Measurements from ENCODE around the gene EPHB1.
A peak's percentile ranks its signal among the peaks of the same experiment; 100 is the strongest.

The EPHB1 gene

DNA sequence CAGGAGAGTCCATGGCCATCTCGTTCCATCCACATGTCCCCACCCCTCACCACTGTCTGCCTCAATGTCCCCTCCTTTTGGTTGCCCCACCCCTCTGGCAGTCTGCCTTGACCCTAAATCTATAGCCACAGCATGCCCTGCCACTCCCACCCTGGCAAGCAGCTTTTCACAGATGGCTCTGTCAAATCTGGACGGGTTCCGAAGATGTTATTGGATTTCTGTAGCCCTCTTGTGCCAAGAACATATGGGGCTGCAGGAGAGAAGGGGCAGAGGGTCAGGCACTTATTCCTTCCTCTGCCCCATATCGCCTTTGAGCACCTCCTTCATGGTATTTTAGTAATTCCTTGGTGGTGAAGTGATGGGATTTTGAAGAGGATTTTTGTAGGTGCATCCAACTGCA lies 57.1 kb downstream of the EPHB1 start:
- DNase-seq: no peak

DNA sequence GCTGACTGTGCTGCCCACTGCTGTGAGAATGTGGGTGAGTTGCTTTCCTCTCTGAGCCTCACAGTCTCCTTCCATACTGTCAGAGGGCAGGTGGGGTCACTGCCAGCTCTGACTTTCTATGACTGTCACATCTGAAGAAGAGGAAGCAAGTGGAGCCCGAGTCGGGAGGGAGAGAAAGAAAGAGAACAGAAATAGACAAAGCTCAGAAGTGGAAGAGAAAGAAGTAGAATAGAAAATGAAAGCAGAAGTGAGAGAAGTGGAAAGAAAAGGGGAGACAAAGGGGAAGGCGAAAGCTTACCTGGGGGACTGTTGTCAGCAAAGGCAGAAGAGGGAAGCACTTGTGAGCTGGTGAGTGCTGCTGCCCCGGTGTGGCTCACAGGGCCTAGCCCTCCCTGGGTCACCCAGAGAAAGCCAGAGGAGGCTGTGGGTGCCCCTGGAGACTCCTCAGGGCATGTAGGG lies 57.9 kb downstream of the EPHB1 start:
- DNase-seq: peak; percentile 11 to 24

DNA sequence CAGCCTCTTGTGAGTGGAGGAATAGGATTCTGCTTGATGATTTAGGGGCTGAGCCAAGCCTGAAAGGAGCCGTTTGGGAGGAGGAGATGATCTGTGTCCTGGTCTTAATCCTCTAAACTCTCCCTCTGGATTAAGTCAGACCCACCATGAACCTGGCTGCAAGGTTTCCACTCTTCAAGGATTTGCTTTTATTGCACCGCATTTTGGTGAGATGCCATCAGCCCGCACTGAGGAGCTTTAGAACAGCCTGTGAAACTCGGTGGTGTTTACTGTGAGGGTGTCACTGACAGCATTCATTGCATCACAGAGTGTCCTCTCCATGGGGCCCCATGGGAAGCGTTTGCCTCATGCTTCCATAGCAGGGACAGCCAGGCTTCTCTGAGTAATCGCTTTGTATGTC lies 59.2 kb downstream of the EPHB1 start:
- no peak for DNase-seq

DNA sequence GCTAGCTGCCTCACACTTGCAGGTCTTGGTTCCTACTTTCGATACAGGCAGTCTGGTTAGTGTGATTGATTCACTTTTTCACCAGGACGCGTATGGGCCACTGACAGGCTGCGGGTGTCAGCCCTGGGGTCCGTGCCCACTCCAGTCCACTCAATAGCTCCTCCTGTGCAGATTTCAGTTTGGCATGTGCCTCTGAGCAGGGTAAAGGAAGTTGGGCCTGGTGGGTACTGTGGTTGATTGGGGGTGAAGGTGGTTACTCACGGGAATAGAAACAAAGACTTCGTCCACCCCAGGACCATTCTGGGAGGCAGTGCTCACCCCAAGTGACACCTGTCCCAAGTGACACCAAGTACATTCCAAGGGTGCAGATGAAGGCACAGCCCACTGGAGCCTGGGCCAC lies 62.3 kb downstream of the EPHB1 start:
- DNase-seq: no peak

DNA sequence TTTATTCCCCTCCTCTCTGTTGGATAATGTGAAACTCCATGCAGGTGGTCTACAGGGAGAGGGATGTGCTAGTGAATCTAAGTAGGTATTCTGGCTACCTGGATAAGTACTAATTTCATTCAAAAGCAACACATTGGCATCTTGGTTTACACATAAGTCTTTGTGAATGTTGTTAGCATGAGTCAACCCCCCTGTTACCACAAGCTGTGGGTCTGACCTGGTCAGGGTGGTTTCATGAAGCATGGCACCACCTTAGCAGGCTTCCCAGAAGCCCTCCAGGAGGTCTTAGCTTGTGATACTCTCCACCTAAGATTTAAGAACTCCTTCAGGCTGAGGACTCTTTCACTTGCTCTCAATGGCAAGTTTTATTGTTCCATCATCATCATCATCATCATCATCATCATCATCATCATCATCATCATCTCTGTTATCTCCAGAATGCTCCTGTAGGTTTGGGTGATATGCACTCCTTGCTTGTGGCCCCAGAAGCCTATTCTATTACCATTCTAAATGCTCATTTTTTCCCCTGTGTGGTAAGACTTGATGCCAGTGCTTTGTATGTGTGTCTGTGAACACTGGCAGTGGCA lies 62.8 kb downstream of the EPHB1 start:
- DNase-seq: no peak

DNA sequence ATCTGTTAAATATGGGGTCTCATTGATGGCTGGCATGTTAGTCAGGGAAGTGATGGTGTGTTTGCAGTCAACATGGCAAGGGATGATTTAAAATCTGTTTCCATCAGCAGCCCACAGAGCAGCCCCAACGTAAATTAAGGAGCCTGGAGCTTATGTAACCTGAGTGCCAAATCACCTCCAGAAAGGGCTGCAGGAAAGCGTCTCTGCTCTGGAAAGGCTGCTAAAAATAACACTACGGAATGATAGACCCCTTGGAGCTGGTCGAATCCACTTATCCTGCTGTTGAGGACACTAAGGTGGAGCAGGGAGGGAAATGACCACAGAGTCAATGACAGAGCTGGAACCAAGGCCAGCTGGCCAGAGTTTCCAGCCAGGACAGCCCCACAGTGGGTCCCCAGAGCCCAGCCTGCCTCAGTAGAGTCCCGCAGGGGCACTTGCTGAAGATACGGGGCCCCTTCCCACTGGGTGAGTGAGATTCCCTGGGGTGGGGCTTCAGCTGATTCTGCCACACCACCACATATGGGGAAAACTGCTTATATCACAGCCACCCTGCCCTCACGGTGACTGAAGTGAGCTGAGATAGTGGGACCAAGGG lies 63.5 kb downstream of the EPHB1 start:
- no peak for DNase-seq

DNA sequence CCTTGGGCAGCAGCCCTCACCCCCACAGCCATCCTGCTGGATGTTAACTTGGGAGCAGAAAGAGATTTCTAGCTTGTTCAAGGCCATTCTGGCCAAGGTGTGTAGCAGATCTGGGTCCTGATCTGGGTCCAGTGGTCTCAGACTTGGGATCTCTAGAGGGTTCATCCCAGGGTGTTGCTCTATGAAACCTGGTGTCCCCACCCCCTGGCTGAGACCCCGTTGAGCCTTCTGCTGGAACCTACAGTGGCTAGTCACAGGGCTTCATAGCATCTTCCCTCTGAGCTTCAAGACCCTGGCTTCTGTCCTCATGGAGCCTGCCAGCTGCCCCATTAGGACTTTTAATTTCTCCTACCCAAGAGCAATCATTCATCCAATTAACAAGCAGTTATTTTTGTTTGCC lies 64.3 kb downstream of the EPHB1 start:
- no peak for DNase-seq

DNA sequence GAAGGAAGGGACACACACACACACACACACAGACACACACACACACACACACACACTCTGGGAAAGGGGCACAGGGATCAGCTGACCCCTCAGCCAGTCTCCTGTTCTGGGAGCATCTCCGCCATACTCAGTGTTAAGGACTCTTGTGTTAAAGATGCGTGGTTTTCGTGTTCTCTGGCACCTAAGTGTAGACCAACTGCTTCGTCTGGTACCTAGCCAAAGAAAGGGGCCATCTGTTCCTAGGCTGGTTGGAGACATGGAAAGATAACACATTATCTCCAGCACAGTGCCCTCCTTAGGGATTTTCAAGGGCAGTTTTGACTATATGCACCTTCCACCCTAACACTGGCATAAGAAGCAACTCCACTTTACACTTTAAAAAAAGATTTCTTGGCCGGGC lies 65.1 kb downstream of the EPHB1 start:
- DNase-seq: no peak

DNA sequence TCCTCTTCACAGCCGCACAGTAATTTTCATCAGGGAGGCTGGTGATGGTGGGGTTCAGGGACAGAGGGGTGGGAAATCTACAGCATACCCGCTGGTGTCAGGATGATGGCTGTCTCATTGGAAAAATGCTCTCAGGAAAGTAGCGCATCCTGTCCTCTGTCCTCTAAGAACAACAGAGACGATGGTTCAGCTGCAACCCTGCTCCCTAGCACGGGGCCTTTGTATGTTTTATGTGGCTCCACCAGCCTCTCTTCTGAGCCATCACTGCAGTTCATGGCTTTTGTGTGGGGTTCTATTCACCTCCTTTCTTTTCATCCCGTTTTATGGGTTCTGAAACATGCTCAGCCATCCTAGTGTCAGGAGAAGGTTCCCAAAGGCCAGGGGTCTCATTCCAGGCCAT lies 68.9 kb downstream of the EPHB1 start:
- DNase-seq: no peak

DNA sequence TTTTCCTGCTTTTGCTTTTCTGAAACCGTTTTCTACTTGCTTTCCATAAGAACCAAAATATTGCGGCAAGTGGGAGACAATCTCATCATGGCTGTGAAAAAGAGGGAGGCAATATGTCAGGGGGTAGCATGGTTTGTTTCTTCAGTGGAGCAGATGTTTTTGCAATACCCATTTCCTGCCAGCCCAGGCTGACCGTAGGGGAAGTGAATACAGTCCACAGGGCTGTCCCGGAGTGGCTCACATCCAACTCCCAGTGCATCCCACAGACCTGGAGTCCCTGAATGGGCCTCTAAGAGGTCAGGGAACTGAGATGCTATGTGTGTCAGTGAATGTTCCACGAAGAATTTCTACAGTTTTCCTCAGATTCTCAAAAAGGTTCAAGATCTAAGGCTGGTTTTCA lies 69.6 kb downstream of the EPHB1 start:
- peak; percentile 61 to 62 for DNase-seq

DNA sequence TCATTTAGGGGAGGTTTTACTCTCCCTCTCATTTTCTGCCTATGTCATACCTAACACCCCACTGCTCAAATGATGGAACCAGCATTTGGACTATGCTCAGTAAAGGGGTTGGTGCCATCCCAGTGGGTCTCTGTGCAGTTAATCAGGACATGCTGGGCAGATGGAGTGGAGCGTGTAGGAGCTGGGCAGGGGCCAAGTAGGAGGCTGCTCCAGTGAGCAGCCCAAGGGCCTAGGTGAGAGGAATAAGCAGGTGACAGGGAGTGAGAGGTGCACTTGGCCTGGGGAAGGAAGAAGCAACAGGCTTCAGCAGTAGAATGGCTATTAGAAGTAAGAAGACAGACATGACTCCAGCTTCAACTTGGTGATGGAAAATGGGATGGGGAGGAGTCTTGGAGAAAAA lies 72.2 kb downstream of the EPHB1 start:
- no peak for DNase-seq

DNA sequence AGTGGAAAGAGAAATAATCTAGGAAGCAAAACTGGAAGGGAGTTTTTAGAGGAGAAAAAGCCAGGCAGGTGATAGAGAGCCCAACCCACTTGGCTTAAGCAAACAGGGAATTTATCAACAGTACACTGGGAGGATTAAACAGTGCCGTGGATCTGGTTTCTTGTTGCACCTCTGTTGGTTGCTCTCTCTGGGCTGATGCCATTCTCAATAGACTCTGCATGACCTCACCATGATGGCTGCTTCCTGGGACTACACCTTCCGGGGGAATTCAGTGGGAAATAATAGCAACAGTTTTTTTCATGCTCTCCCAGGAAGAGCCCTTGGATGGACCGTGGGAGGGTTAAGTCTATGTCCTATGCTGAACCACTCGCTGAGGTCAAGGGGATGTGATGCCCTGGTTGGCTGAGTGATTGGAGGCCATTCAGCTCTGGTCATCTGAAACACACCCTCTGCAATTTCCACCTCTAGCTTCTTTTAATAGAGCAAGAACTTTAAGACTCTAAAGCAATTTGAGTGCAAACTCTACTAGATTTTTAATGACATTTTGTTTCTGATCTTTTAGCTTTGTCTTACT lies 74.2 kb downstream of the EPHB1 start:
- no peak for DNase-seq

DNA sequence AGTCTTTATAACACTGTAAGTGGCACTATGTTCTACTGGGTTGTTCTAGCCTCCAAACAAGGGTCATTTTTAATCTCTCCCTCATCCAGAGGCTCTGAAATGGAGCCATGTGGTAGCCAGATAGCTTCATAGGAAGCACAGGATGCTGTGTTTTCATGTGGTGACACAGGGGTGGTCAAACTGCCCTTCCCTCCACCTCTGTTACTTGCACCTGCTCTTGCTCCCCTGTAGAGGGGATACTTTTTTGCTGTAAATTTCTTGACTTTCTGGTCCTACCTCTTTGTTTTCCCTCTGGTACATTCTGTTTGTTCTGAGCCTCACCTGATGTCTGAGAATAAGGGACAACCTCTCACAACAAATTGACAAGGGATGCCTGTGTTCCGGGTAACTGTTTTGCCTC lies 76.8 kb downstream of the EPHB1 start:
- DNase-seq: no peak

DNA sequence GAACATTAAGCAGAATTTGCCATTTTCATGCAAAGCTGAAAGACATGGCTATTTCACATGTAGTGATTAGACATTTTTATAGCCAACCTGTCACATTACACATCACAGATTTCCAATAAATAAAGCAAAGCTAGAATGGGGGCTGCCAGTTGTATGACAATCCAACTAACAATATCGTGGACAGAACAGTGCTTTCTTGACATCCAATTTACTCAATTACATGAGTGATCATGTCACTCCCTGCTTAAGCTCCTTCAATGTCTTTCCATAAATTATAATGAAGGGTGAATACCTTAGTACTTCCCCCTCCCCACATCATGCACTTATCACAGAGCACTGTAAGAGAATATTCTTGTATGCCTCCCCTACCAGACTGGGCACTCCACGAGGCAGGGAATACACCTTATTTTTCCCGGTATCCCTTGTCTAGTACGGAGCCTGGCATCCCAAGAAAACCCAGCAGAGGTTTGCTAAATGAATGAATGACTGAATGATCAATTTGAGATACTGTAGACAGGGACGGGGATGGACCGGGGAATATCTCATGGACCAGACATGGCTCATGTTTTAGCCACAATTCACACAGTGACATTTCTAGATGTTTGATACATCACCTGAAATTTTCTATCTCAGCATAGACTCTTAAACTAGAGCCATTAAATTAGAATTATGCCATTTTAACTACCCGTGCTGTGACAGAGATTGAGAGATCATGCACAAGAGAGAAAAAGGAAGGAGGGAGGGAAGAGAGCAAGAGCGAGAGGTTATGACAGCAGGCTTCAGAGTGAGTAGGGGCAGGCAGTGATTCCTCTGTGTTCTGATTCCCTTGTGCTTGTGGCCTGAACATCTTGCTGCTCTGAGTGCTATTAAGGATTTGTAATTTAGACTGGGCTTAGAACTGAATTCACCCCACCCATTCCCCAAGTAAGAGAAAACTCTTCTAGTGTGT lies 77.7 kb downstream of the EPHB1 start:
- no peak for DNase-seq

DNA sequence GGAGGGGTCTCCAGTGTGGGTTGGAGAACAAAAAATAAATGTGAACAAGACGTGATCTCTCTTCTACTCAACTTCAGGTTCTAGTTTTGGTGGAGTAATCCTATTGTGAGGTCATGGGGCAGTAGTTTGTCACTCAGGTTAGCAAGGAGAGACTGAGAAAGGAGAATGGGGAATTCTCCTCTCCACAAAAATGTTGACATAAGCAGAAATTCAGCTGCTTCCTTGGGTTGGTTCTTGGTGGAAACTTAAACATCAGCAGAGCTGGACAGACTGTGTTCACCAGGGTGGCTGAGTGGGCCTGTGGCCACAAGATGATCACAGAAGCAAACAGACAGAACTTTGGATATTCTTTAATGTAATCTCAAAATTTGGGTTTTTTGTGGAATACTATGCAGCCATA lies 78.7 kb downstream of the EPHB1 start:
- no peak for DNase-seq

DNA sequence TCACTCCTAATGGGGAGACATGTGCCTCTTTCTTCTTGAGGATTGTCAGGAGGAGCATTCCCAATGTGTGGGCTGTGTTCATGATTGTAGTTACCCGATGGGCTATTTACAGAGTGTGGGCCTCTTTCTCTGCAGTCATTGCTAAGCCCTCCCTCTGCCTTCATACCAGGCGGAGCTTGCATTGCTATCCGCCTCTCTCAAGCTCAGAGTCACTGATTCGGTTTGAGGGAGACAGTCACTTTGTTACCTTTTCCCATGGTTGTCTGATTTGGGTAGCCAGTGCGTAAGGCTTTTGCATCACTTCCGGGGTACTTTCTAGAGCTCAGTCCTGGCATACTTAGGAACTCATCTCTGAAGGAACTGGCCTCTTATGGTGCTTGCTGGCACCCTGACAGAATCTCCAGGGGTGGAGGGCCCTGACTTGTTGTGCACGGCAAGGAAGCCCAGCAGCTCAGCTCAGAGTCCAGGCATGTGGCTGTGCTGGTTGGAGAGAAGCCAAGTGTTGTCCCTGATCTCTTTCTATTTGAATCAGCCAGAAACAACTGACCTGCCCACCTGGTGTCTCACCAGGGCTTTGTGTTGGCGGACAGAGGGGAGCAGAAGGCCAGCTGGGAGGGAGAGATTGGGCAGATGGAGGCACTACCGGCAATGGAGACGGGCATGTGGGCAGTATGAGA lies 79.8 kb downstream of the EPHB1 start:
- DNase-seq: no peak

DNA sequence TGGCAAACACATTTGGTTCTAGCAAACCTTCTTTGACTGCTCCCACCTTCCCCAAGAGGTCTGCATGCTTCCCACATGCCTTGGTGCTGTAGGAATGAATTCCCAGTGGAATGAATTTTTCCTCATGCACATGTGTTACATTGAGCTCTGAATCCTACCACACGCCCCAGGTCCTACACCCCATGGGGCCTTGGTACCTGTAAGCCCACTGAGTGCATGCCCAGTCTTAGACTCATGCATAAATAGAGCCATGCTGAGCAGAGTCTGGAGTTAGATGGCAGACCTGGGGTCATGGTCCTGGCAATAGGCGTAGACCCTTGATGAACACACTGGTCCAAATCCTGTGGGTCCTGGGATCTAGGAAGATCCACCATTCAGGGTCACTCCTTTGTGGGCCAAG lies 81.8 kb downstream of the EPHB1 start:
- no peak for DNase-seq

DNA sequence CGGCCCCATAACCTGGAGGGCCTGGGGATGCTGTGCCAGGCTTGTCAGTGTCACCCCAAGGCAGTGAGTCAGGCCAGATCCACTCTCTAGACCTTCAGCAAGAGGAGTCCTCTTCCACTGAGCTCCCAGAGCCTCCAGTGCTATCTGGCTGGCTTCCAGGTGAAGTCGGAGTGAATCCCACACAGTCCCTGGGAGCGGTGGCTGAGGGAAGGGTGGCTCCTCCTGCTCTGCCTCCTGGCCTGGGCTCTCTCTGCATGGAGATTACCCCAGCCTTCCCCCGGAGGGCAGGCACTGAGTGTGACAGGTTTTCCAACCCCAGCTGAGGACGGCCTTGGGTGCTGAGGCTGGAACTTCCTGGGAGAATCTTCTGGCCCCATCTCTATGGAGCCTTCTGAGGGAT lies 82.7 kb downstream of the EPHB1 start:
- DNase-seq: no peak

DNA sequence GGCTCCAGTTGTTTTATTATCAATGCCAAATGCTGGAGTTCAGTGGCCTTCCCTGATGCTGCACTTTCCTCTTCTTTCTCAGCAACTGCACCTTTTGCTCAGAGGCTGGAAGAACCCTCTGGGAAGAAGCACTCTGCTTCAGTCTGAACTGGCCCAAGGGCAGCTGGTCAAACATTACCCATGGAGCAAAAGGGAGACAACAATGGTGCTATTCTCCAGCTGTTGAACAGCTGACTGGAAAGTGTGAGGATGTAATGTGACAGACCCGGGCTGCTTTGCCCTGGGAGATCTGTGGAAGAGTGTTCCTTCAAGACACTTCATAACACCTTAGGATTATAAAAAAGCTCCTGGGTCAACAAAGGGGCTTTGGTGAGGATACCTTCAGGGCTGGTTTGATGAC lies 84.9 kb downstream of the EPHB1 start:
- no peak for DNase-seq

DNA sequence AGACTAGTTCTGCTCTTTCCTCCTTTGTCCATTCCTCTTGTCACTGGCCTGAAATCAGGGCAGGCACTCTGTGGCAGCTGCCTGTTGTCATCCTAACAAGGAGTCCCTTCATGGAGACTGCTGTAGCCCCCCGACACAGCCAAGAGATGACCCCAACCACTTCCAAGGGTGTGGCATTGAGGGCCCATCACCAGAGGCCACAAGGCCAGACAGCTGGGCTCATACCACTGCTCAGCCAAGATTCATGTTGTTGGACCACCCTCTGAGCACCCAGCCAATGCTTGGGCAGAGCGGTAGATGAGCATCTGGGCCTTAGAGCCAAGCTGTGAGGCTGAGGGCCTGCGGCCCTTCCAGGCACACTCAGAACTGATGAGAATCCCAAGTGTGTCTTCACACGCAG lies 85.4 kb downstream of the EPHB1 start:
- DNase-seq: no peak

DNA sequence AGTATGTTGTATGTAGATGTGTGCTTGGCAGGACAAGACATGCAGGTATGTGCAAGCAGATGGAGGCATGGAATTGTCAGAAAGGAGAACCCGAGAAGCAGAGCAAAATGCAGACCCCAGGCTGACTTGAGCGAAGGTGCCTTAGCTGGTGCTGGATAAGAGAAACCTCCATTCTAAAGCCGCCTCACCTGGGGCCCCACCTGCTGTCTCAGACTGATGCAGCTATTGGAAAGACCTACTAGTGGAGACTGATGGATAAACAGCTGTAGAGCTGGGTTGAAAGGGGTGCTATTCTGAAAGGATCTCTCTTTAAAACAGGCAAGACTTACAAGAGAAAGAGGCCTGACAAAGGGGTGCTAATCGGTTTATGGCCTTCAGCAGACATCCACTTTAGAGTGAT lies 86.2 kb downstream of the EPHB1 start:
- no peak for DNase-seq

DNA sequence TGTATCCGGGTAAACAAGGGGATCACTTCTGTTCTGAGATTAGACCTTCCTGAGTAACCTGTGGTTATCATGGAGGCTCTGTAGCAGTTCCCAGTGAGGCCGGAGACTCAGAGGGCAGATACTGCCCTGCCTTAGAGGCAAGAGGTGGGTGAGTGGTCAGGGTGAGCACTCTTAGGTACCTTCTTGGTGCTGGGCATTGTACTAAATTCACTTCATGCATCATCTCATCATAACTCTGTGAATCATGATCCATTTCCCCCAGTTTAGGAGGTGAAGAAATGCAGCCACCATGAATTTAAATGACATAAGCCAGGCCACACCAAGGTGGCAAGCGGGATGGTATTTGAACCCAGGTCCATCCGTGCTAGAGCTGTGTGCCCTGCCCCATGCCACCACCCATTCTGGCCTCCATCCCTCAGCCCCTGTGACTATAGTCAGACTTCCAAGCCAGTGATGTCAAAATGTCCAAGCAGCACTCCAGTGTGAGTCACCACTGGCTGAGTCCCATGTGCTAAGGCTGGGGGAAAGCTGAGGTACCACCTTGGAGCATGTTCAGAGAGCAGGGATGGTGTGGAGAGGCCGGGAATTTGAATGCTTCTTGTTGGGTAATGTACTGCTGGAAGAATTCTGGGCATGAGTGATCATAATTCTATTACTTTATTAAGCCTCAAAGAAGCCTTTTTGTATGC lies 88.8 kb downstream of the EPHB1 start:
- DNase-seq: no peak
